ENCODE measurements around the gene FRAS1.

- TF ChIP-seq, protein P1, sequence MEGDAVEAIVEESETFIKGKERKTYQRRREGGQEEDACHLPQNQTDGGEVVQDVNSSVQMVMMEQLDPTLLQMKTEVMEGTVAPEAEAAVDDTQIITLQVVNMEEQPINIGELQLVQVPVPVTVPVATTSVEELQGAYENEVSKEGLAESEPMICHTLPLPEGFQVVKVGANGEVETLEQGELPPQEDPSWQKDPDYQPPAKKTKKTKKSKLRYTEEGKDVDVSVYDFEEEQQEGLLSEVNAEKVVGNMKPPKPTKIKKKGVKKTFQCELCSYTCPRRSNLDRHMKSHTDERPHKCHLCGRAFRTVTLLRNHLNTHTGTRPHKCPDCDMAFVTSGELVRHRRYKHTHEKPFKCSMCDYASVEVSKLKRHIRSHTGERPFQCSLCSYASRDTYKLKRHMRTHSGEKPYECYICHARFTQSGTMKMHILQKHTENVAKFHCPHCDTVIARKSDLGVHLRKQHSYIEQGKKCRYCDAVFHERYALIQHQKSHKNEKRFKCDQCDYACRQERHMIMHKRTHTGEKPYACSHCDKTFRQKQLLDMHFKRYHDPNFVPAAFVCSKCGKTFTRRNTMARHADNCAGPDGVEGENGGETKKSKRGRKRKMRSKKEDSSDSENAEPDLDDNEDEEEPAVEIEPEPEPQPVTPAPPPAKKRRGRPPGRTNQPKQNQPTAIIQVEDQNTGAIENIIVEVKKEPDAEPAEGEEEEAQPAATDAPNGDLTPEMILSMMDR (IDR thresholded peaks at IDR 0.05), result no peak
- no peak for TF ChIP-seq POLR2AphosphoS5 (IDR thresholded peaks at IDR 0.05)
These were observed 371.9 kb downstream of the FRAS1 start for GRCh38 chr4:78428996-78429395.

Measured in prostate gland (tissue), 2 donors.